MM.1S (cell line): ENCODE measurements around the gene GPATCH2.
"Not testable (repeated sequence)": the region's sequence is repeated elsewhere in the genome, so short reads cannot be mapped to it uniquely, and the experiment has no call there.

Experiments used
- DNase-seq: peaks from one replicate; pipeline ENCODE4 v3.0.0-alpha.2; 2015
- H2AFZ ChIP-seq: fragments of 300-600 bp; sonication (generic); 2 replicates; pipeline ENCODE4 v1.6.0; 2016; ENCODE audit warnings: antibody characterized with exemption, low read length
- H3F3A ChIP-seq: fragments of 300-600 bp; sonication (generic); 2 replicates; pipeline ENCODE4 v1.6.1; 2016; ENCODE audit warnings: mild to moderate bottlenecking, antibody characterized with exemption, low read length, moderate library complexity, mixed read lengths; ENCODE audit not compliant: insufficient read depth
- H3K27ac ChIP-seq: fragments of 300-600 bp; sonication (generic); 2 replicates; pipeline ENCODE4 v1.5.1; 2016; ENCODE audit warnings: mild to moderate bottlenecking, low read length
- H3K27me3 ChIP-seq: fragments of 300-600 bp; sonication (generic); replicated peaks from 2 replicates; pipeline ENCODE4 v1.6.0; 2016; ENCODE audit warnings: low read length; ENCODE audit not compliant: insufficient read depth
- H3K36me3 ChIP-seq: fragments of 300-600 bp; sonication (generic); replicated peaks from 2 replicates; pipeline ENCODE4 v1.6.1; 2016; ENCODE audit warnings: mild to moderate bottlenecking, low read length, mixed read lengths; ENCODE audit not compliant: insufficient read depth
- H3K4me1 ChIP-seq: fragments of 300-600 bp; sonication (generic); 2 replicates; pipeline ENCODE4 v1.6.1; 2016; ENCODE audit warnings: low read length, mixed read lengths
- H3K4me2 ChIP-seq: fragments of 300-600 bp; sonication (generic); 2 replicates; pipeline ENCODE4 v1.6.0; 2016; ENCODE audit warnings: low read depth, low read length
- H3K4me3 ChIP-seq: fragments of 300-600 bp; sonication (generic); 2 replicates; pipeline ENCODE4 v1.5.1; 2016; ENCODE audit warnings: low read length, mixed read lengths
- H3K79me2 ChIP-seq: fragments of 300-600 bp; sonication (generic); 2 replicates; pipeline ENCODE4 v1.6.1; 2016; ENCODE audit warnings: mixed run types, low read length, mixed read lengths
- H3K9ac ChIP-seq: fragments of 300-600 bp; sonication (generic); 2 replicates; pipeline ENCODE4 v1.6.1; 2016; ENCODE audit warnings: low read length, mixed read lengths
- H3K9me2 ChIP-seq: fragments of 300-600 bp; sonication (generic); replicated peaks from 2 replicates; pipeline ENCODE4 v1.6.1; 2016; ENCODE audit warnings: mild to moderate bottlenecking, low read length, mixed read lengths; ENCODE audit not compliant: insufficient read depth
- H3K9me3 ChIP-seq: fragments of 300-600 bp; sonication (generic); replicated peaks from 2 replicates; pipeline ENCODE4 v1.6.1; 2016; ENCODE audit warnings: mild to moderate bottlenecking, low read length, mixed read lengths; ENCODE audit not compliant: insufficient read depth
- H4K20me1 ChIP-seq: fragments of 300-600 bp; sonication (generic); 2 replicates; pipeline ENCODE4 v1.6.1; 2016; ENCODE audit warnings: mild to moderate bottlenecking, low read length, moderate library complexity, mixed read lengths; ENCODE audit not compliant: insufficient read depth
- CTCF ChIP-seq: fragments of 300-600 bp; sonication (generic); IDR thresholded peaks from 2 replicates; pipeline ENCODE4 v1.5.1; 2016; ENCODE audit warnings: antibody characterized with exemption, low read length, mixed read lengths
- EZH2 ChIP-seq: fragments of 300-600 bp; sonication (generic); optimal IDR thresholded peaks from 2 replicates; pipeline ENCODE3; 2017; ENCODE audit warnings: low read depth, mild to moderate bottlenecking, antibody characterized with exemption, low read length, mixed read lengths
- EZH2phosphoT487 ChIP-seq: fragments of 300-600 bp; sonication (generic); IDR thresholded peaks from 2 replicates; pipeline ENCODE4 v1.6.1; 2018; ENCODE audit warnings: antibody characterized with exemption, low read length

GPATCH2 gene

DNA sequence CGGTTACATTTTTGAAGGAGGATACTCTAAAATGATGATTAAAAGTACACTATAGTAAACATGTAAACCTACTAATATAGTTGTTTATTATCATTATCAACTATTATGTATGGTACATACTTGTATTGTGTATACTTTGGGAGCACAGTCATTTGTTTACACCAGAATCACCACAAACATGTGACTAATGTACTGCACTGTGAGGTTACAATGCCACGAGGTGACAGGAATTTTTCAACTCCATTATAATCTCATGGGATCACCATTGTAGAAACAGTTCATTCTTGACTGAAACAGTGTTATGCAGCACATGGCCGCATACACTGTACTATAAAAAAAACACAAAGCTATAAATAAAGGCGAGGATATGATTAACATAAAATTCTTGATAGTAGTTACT is 44.3 kb downstream of the GPATCH2 start:
- Histone ChIP-seq H2AFZ (no peak overlapping the region), H3K4me3 (no peak overlapping the region), H3K9ac (no peak overlapping the region), H4K20me1 (no peaks in the 10 kb centered on the region), H3K9me2 (no peaks in the 10 kb centered on the region), H3K27me3 (no peaks in the 10 kb centered on the region), H3K79me2 (no peaks in the 10 kb centered on the region), H3K36me3 (no peaks in the 10 kb centered on the region), H3K9me3 (no peaks in the 10 kb centered on the region), H3K4me1 (no peaks in the 10 kb centered on the region), H3F3A (no peaks in the 10 kb centered on the region), H3K27ac (no peak overlapping the region), H3K4me2 (no peak overlapping the region)
- TF ChIP-seq EZH2phosphoT487 (no peak), EZH2 (no peak), CTCF (no peak)
- no peak for DNase-seq

DNA sequence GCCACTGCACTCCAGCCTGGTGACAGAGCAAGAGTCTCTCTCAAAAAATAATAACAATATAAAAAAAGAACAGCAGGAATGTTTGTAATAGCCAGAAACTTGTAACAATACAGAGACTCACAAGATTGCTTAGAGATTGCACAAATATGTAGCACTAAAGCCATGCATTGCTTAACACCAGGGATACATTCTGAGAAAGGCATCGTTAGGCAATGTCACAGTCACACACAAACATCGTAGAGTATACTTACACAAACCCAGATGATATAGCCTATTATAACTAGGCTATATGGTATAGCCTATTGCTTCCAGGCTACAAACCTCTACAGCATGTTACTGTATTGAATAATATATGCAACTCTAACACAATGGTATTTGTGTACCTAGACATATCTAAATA is 45.3 kb downstream of the GPATCH2 start:
- TF ChIP-seq EZH2 = no peak
- no peak for TF ChIP-seq EZH2phosphoT487
- Histone ChIP-seq H3K9me3 (no peaks in the 10 kb centered on the region), H4K20me1 (no peaks in the 10 kb centered on the region), H3K27ac (no peak overlapping the region), H2AFZ (no peak overlapping the region), H3K4me1 (no peaks in the 10 kb centered on the region), H3K4me3 (no peak overlapping the region), H3K79me2 (no peaks in the 10 kb centered on the region), H3K27me3 (no peaks in the 10 kb centered on the region), H3F3A (no peaks in the 10 kb centered on the region), H3K36me3 (no peaks in the 10 kb centered on the region), H3K9me2 (no peaks in the 10 kb centered on the region), H3K9ac (no peak overlapping the region), H3K4me2 (no peak overlapping the region)
- no peak for DNase-seq

GRCh38 chr1:217584286-217584811 is 46.5 kb downstream of the GPATCH2 start:
- H3K4me3 ChIP-seq, H3F3A ChIP-seq, H3K4me1 ChIP-seq, H3K27ac ChIP-seq, H3K27me3 ChIP-seq, H2AFZ ChIP-seq, H3K36me3 ChIP-seq, DNase-seq, H4K20me1 ChIP-seq, H3K79me2 ChIP-seq, H3K9me2 ChIP-seq, H3K9ac ChIP-seq, H3K9me3 ChIP-seq, H3K4me2 ChIP-seq: not testable (repeated sequence)

GRCh38 chr1:217577336-217577735 is 53.6 kb downstream of the GPATCH2 start:
- TF ChIP-seq EZH2 (no peak), CTCF (no peak)
- no peaks in the 10 kb centered on the region for H3K27me3 ChIP-seq
- H3K36me3 ChIP-seq = no peaks in the 10 kb centered on the region
- no peak overlapping the region for H2AFZ ChIP-seq
- no peaks in the 10 kb centered on the region for H3K4me1 ChIP-seq
- H3K9ac ChIP-seq = no peak overlapping the region
- no peaks in the 10 kb centered on the region for H3K79me2 ChIP-seq
- H3K9me2 ChIP-seq = no peaks in the 10 kb centered on the region
- no peak overlapping the region for H3K4me3 ChIP-seq
- H4K20me1 ChIP-seq = no peaks in the 10 kb centered on the region
- no peaks in the 10 kb centered on the region for H3K9me3 ChIP-seq
- no peaks in the 10 kb centered on the region for H3F3A ChIP-seq
- DNase-seq = no peak
- no peak overlapping the region for H3K4me2 ChIP-seq
- H3K27ac ChIP-seq = no peak overlapping the region
